HEK293 (cell line): Measurements from ENCODE around the gene PPP2CA.

Experiments
- CTCF ChIA-PET: fragments of 350-600 bp; formaldehyde crosslinking; extraction: SDS; loops from one replicate; lab custom pipeline; 2021; ENCODE audit warnings: antibody characterized with exemption; lab: Yijun Ruan, JAX
- POLR2A ChIA-PET: fragments of 300-600 bp; formaldehyde crosslinking; extraction: SDS; loops from one replicate; lab custom pipeline; 2020; ENCODE audit warnings: antibody characterized with exemption, inconsistent platforms; lab: Yijun Ruan, JAX
- H3K27ac ChIP-seq: fragments of 200-500 bp; sonication (Bioruptor generic); 2 replicates; pipeline ENCODE4 v1.5.1; 2014; ENCODE audit warnings: low read depth, low read length, control low read depth, inconsistent platforms; ENCODE audit errors: extremely low read depth
- H3K36me3 ChIP-seq, 2 experiments: fragments of 200-500 bp in 1 of 2; sonication (Bioruptor generic) in 1 of 2; 1 replicate in 1 of 2; 2 replicates in 1 of 2; pipeline ENCODE4 v1.5.1; 2014 to 2017; ENCODE audit warnings: inconsistent platforms in 2 of 2, low read length in 2 of 2; ENCODE audit not compliant: control insufficient read depth in 2 of 2, insufficient read depth in 1 of 2
- H3K4me1 ChIP-seq: fragments of 200-500 bp; sonication (Bioruptor generic); 2 replicates; pipeline ENCODE4 v1.5.1; 2014; ENCODE audit warnings: mild to moderate bottlenecking, low read length, inconsistent platforms; ENCODE audit not compliant: control insufficient read depth, insufficient read depth
- H3K4me3 ChIP-seq: 2 replicates; pipeline ENCODE4 v1.5.1; 2011; ENCODE audit warnings: low read depth, mild to moderate bottlenecking, control low read depth, low read length, moderate library complexity
- H3K9me3 ChIP-seq: fragments of 200-500 bp; sonication (Bioruptor generic); 2 replicates; pipeline ENCODE4 v1.5.1; 2014; ENCODE audit warnings: low read depth, low read length, inconsistent platforms; ENCODE audit not compliant: control insufficient read depth, insufficient read depth
- EGR2 ChIP-seq: fragments of 450-650 bp; formaldehyde crosslinking; IDR thresholded peaks from 2 replicates; pipeline ENCODE4 v1.5.1; 2016; ENCODE audit warnings: low read depth, missing biosample characterization, missing genetic modification characterization
- GFI1B ChIP-seq: fragments of 450-650 bp; formaldehyde crosslinking; IDR thresholded peaks from 2 replicates; pipeline ENCODE4 v1.5.1; 2016; ENCODE audit warnings: missing biosample characterization, missing genetic modification characterization
- GLIS1 ChIP-seq: fragments of 450-650 bp; formaldehyde crosslinking; IDR thresholded peaks from 2 replicates; pipeline ENCODE4 v1.5.1; 2016; ENCODE audit warnings: missing biosample characterization, missing genetic modification characterization
- GLIS2 ChIP-seq: fragments of 450-650 bp; formaldehyde crosslinking; IDR thresholded peaks from 2 replicates; pipeline ENCODE4 v1.5.1; 2016; ENCODE audit warnings: missing biosample characterization, missing genetic modification characterization
- HIC1 ChIP-seq: fragments of 450-650 bp; formaldehyde crosslinking; IDR thresholded peaks from 2 replicates; pipeline ENCODE4 v1.5.1; 2016; ENCODE audit warnings: missing biosample characterization, missing genetic modification characterization
- PATZ1 ChIP-seq: fragments of 450-650 bp; formaldehyde crosslinking; IDR thresholded peaks from 2 replicates; pipeline ENCODE4 v1.5.1; 2016; ENCODE audit warnings: missing biosample characterization, missing genetic modification characterization
- PRDM10 ChIP-seq: fragments of 450-650 bp; formaldehyde crosslinking; IDR thresholded peaks from 2 replicates; pipeline ENCODE4 v1.5.1; 2016; ENCODE audit warnings: missing biosample characterization, missing genetic modification characterization
- ZBTB11 ChIP-seq: fragments of 450-650 bp; formaldehyde crosslinking; conservative IDR thresholded peaks from 2 replicates; pipeline ENCODE4 v1.5.1; 2016; ENCODE audit warnings: low read depth, missing biosample characterization, missing genetic modification characterization
- ZBTB21 ChIP-seq: fragments of 450-650 bp; formaldehyde crosslinking; IDR thresholded peaks from 2 replicates; pipeline ENCODE4 v1.5.1; 2017; ENCODE audit warnings: missing biosample characterization, missing genetic modification characterization
- ZFHX2 ChIP-seq: fragments of 450-650 bp; formaldehyde crosslinking; conservative IDR thresholded peaks from 2 replicates; pipeline ENCODE4 v1.5.1; 2016; ENCODE audit warnings: missing biosample characterization, missing genetic modification characterization
- ZNF223 ChIP-seq: fragments of 450-650 bp; formaldehyde crosslinking; IDR thresholded peaks from 2 replicates; pipeline ENCODE4 v1.5.1; 2016; ENCODE audit warnings: missing biosample characterization, missing genetic modification characterization
- ZNF423 ChIP-seq: fragments of 450-650 bp; formaldehyde crosslinking; IDR thresholded peaks from 2 replicates; pipeline ENCODE4 v1.5.1; 2016; ENCODE audit warnings: missing biosample characterization, missing genetic modification characterization

The PPP2CA gene

GRCh38 chr5:134175921-134176510 lies 49.9 kb downstream of the PPP2CA start:
- Histone ChIP-seq H3K27ac (peak overlapping the region; percentile 98), H3K4me3 (peak overlapping the region; percentile 96), H3K36me3 (peaks cover 15 to 27% of the 10 kb centered on the region in 2 experiments), H3K4me1 (peaks cover 10% of the 10 kb centered on the region), H3K9me3 (no peaks in the 10 kb centered on the region)
- TF ChIP-seq ZBTB21 (tag by site-specific recombination) (0 out of 2 replicates have a peak, but pooled peaks have one; percentile 7), PATZ1 (tag by site-specific recombination) (0 out of 2 replicates have a peak, but pooled peaks have one; percentile 69), EGR2 (tag by site-specific recombination) (peak; percentile 80), HIC1 (tag by site-specific recombination) (no peak), GFI1B (no peak), ZNF223 (tag by site-specific recombination) (no peak), PRDM10 (tag by site-specific recombination) (peak; percentile 71), ZBTB11 (tag by site-specific recombination) (no peak), ZNF423 (tag by site-specific recombination) (no peak), ZFHX2 (peak; percentile 88), GLIS1 (tag by site-specific recombination) (peak; percentile 45), GLIS2 (peak; percentile 74)
- CTCF ChIA-PET, result interaction anchor here (0.5 to 0.8 kb wide), 3 partner anchors 11 to 132 kb away, joined by 3 read pairs; no protein-coding TSS in a partner anchor
- POLR2A ChIA-PET, result interaction anchor here (0.5 to 2.1 kb wide), 12 partner anchors 14 to 196 kb away, joined by 3 to 15 read pairs (median 4); partner anchors contain the start of genes PPP2CA and UBE2B
